GM10847 (cell line): ENCODE data around the gene PRKCE.

Experiments
- POLR2A ChIP-seq: IDR thresholded peaks from 2 replicates; pipeline ENCODE4 v1.6.1; 2011; ENCODE audit not compliant: insufficient read length; ENCODE audit errors: extremely low read depth

The PRKCE gene

DNA sequence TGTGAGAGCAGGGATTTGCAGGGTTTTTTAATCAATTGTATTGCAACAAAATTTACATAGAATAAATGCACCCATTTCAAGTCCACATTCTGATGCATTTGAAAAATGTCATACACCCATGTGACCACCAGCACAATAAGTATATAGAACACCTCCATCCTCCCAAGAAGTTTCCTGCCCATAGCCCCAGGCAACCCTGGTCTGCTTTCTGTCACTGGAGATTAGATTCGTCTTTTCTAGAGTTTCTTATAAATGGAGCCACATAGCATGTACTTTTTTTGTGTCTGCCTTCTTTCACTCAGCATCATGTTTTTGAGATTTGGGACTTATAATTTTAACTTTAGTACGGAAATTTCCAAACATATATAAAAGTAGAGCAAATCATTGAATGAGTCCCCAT, 518.6 kb downstream of the PRKCE start:
- no peak for TF ChIP-seq POLR2A

DNA sequence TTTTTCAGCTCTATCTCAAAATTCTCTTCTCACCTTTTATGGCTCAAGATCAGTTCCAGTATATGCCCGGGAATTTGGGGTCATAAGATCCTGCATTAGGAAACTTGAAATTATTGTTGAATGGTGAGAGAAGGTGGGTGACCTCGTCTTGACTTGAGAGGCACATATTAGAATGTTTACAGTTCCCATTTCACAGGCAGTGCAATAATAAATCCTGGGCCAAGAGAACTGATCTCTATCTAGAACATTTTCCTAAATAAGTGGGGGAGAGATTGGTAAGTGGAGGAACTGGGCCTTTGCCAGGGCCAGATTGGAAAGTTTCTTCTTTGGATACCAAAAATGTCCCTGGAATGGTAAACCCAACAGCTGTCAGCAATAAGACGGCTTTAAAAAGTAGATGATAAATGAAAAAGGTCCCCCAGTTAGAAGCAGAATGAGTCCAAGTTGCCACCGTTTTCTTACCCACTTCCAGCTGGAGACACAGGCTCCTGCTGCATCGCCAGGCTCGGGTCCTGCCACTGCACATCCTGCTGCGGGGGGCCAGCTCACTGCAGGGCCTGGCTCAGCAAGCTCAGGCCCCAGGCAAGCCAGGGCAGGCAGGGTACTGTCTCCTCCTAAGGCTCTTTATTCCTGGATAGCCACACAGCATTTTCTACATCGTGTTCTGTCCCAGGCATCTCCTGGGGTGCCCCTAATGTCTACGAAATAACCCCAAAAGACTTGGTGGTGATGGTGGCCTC, 519.3 kb downstream of the PRKCE start:
- no peak for TF ChIP-seq POLR2A

DNA sequence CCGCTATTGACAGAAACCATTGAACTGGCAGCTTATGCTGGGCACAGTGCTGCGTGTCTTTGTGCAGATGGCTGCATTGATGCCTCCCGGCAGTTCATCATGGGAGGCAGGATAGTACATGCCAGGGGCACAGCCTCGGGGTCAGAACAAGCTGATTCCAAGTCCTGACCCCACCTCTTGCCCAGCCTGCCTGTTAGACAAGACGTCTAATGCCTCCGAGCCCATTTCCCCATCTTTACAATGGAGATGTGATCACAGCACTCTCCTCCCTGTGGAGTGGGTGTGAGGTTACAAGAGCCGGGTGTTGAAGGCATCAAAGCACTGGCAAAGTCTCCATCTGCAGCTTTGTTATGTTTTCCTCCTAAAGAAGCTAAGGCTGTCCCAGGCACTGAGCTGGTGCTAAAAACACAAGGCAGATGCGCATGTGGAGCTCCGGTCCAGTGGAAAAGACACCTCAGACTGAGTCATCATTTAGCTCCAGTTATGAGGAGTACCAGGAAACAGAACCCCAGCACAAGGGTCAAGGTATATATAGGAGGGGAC, 520.0 kb downstream of the PRKCE start:
- TF ChIP-seq POLR2A: no peak

DNA sequence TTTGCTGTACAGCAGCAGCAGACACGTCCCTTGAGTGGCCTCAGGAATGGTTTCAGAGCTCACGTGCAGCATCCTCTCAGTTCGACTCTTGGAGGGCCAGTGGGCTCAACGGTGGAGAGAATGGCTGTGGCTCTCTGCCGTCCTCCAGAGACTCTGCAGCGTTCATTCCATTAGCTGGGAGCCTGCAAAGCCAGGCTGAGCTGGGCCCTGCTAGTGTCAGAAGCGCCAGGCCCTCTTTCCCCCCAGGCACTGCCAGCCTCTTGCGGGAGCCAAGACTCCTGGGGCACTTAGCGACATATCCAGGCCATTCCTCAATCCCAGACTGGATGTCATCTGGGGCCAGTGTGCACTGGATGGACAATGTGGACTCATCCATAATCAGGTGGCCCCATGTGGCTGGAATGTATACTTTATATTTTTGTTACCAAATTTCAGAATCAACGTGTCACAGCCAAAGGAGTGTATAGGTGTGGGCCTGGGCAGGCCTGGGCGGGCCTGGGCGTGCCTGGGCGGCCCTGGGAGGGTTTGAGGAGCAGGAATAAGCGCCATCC, 520.6 kb downstream of the PRKCE start:
- no peak for TF ChIP-seq POLR2A

DNA sequence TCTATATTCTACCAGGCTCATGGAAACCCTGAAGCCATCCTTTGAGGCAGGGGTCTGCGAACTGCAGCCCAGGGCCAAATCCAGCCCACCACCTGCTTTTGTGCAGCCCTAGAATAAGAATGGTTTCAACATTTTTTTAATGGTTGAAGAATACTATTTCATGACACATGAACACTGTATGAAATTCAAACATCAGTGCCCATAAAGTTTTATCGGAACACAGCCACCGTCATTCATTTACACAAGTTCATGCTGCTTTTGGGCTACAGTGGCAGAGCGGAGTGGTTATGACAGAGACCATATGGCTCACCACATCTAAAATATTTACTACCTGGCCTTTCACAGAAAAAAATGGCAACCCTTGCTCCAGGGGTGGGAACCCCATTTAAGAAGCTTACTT, 521.6 kb downstream of the PRKCE start:
- TF ChIP-seq POLR2A: no peak

DNA sequence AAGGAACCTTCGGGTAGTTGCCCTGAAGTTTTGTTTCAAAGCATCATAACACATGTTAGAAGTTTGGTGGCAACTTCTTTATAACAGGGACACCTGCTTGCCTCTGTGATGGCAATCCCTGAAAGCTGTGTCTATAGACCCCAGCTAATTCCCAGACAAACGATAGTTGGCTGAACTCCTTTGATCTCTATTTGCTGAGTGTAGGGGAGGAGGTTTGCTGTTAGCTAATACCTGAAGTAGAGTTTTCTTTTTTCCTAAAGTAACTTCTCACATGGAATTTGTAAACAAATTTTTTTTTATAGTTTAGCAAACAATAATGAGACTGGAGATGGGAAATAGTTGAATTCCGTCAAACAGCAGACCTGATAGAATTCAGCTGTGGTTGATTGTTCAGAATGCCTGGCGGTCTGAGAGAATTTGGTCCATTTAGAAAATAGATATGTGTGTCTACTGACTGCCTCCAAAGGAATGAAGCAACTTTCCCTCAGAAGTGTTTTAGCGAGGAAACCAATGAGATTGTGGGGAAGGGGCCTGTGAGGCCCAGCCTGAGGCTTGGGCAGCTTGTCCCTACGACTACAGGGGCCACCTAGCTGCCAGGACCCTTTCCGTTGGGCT, 522.3 kb downstream of the PRKCE start:
- TF ChIP-seq POLR2A: no peak

DNA sequence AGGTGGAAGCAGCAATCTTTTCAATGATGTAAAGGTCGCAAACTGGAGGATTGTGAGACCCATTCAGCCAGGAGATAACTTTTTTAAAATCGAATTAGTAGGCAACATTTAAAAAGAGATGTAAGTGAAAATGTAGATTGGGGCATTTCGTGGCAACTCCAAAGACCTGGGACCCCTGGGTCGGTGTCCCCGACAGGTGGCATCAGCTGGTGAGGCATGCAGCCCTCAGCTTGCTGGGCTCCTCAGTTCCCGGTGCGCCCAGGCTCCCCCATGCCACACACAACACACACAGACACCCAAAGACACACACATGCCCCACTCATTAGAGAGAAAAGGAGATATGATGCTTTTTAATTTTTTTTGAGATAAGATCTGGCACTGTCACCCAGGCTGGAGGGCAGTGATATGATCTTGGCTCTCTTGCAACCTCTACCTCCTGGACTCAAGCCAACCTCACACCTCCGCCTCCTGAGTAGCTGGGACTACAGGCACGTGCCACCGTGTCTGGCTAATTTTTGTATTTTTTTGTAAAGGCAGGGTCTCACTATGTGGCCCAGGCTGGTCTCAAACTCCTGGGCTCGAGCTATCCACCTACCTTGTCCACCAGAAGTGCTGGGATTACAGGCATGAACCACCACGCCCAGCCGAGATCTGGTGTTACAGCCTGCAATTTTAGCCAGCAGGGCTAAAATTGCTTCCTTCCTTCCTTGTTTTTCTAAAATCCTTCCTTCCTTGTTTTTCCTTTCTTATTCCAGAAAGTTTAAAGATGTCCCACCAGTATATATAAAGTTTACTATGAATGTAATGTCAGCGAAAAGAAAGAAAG, 523.1 kb downstream of the PRKCE start:
- no peak for TF ChIP-seq POLR2A

DNA sequence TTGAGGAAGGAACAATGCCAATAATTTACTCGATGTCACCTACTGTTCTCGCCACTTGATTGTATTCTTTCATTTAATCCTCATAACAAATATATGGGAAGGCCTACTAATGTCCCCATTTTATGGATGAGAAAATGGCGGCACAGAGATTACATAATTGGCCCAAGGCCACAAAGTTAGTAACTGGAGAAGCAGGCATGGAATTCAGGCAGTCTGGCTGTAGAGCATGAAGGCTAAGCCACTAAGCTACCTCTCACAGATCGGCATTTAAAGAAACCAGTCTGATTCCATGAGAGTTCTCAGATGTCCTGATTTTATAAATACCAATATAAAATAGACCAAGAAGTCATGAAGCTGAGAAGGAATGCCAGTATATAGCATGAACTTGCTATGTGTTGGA, 523.9 kb downstream of the PRKCE start:
- no peak for TF ChIP-seq POLR2A

DNA sequence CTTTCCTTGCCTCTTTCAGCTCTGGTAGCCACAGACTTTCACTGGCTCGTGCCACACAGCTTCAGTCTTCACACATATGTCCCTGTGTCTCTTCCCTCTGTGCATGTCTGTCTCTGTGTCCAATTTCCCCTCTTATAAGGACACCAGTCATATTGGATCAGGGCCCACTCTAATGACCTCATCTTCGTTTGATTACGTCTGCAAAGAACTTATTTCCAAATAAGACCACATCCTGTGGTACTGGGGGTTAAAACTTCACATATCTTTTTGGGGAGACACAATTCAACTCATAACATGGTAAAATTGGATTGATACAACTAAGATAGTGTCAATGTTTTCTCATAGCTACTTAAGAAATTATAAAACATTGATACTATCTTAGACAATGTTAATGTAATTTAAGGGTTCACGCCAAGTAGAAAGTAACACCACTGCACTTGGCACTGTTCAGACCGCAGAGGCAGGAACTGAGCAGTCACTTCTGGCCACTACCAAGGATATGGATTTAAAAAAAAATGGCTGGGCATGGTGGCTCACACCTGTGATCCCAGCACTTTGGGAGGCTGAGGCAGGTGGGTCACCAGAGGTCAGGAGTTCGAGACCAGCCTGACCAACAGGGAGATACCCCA, 526.1 kb downstream of the PRKCE start:
- no peak for TF ChIP-seq POLR2A

DNA sequence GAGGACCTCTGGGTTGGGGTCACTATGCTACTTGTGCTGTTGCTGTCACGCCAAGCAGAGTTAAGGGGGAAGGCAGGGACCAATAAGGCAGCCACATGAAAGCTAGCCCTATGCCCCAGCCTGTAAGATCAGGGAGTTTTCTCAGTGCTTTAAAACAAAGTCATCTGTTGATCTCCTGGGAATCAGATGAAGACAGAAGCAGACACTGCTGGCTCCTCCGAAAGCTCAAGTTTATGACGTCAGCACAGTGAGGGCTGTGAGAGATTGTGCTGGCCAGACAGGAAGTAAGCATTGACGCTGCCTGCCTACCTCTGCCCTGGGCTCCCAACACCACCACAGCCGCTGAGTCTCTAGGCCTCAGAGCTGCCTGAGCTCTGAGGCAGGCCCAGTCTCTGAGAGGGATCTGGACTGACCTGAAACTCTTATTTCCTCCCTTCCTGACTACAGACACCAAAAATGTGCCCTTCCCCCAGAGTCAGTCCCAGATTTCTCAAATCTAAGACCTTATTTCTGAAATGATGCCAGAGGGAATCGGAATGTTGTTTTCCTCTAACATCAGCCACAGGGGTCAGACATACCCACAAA, 527.7 kb downstream of the PRKCE start:
- no peak for TF ChIP-seq POLR2A

DNA sequence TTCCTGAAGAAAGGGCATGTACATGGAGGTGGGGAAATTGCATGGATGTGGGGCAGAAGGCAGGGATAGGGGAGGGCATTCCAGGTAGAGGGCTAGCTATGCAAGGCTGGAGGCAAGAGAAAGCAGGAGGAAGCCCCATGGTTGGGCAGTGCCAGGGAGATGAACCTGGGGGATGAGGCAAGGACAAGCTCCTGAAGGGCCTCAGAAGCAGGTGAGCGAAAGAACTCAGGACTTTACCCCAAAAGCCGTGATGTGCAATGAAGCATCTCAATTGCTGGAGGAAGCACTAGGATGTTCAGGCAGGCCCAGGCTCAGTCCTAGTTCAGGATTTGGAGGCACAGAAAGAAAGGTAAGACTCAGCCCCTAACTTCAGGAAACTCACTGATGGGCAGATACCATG, 528.7 kb downstream of the PRKCE start:
- TF ChIP-seq POLR2A: no peak

DNA sequence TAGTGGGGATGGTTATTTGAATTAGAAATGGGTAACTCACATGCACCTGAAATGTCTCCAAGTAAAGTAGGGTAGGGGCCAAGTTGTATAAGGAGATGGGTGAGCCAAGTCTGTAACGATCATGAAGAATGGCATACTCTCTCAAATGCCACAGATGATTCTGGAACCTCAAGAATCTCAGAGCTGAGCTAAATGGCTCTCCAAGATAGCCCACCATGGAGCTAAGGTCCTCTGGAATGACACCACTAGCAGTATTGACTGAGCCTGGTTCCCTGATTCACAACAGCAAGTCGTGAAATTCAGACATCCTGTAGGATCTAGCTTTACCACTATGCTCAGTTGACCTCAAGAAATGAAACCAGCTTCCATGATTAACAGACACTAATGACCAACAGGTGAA, 529.8 kb downstream of the PRKCE start:
- no peak for TF ChIP-seq POLR2A

DNA sequence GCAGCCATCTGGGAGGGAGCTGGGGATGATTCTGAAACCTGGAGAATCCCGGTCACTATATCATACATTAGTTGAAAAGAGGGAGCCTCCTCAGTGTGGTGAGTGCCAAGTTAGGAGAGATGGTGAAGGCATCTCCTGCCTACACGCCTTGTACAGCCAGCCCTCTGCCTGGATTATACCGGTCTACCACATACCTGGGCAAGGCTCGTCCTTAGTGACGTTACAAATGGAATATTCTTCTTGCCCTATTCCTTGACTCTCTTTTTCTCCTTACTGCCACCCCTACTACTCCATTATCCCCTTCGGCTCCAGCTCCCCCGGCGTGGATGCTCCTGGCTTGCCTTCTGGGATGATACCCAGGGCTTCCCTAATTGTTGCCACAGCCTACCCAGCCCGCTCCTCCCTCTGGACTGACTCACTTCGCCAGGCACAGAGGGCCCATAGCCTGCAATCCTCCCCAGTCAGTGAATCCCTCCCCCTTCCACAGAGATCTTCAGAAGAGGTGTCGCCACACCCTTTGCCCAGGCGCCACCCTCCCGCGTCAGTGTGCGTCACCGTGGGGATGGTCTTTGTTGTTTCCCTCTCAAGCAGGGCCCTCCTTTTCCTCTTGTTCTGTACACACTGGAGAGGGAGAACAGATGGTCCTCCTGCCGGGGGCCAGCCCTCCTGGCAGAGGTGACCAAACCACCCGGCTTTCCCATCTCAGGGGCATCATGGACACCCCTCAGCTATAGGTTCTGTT, 530.5 kb downstream of the PRKCE start:
- TF ChIP-seq POLR2A: no peak

DNA sequence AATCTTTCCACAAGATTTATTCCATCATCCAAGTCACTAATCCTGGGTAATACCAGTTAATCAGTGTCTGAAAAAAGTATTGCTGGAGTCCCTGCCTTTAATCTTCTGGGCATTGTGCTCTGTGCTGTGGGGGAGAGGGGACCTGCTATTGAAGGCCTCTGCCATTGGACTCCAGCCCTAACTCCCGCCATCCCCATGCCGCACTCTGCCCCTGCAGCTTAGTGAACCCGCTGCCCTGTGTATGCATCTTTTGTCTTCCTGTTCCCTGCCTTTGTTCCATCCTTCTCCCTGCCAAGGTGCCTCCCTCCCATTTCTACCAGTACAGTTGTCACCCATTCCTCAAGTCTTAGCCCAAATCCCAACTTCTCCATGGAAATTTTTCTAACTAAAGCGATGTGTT, 532.0 kb downstream of the PRKCE start:
- no peak for TF ChIP-seq POLR2A

DNA sequence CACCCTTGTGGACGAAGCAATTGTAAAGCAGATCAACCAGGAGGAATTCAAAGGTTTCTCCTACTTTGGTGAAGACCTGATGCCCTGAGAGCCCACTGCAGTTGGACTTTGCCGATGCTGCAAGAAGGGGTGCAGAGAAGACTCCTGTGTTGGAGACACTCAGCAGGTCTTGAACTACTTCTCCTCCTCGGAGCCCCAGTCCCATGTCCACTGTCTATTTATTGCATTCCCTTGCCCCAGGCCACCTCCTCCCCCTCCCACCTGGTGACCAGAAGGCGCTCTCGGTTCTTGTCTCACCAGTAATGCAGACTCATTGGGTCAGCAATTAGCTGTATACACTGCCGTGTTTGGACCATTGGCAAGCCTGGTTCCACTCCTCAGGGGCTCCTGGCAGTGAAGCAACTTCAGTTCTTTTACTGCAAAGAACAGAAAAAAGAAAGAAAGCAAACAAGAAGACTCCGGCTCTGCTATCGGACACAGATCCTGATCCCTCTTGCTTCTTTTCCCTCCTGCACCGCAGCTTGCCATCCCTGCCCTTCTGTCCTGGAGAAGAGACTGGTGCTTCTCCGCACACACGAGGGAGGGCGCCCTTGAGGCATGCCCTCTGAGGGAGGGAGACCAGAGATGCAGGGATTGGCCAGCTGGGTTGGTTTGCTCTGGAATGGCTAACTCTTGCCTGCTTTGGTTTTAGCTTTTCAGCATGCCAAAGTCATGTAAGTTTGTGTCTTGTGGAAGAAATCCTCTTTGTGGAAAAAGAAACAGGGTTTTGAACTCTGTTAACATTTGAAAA, 533.5 kb downstream of the PRKCE start:
- no peak for TF ChIP-seq POLR2A
